GM19467 (cell line): ENCODE data around the gene MS4A8.
"Not testable (repeated sequence)": the region's sequence is repeated elsewhere in the genome, so short reads cannot be mapped to it uniquely, and the experiment has no call there.

Experiments used
- ATAC-seq: cut with Tn5 transposase; IDR thresholded peaks from one replicate; pipeline ENCODE4 v1.9.1; 2021; ENCODE audit warnings: mild to moderate bottlenecking, moderate library complexity; ENCODE audit not compliant: unreplicated experiment

Gene MS4A8, protein sequence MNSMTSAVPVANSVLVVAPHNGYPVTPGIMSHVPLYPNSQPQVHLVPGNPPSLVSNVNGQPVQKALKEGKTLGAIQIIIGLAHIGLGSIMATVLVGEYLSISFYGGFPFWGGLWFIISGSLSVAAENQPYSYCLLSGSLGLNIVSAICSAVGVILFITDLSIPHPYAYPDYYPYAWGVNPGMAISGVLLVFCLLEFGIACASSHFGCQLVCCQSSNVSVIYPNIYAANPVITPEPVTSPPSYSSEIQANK

DNA sequence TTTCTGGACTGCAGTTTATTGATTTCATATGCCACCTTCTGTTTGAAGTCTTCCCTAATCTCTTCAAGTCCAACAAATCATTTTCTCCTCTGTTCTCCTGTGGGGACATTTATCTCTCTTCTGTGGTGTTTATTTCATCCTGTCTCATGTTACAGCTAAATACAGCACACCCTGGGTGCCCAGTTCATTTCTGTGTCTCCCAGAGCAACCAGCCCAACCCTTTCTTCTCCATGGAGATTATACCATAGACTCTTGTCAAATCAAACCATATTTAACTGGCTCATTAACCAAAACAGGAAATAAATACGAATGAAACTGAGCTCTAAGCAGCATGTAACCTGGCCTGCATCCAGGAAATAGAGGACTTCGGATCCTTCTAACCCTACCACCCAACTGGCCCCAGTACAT, at the start of gene MS4A8:
Gene MS4A8, plus strand, starts transcription at position 329 of the 408 bp plus-strand sequence. CDS start 1,249 bp downstream, outside the sequence.
- ATAC-seq = no peak

DNA sequence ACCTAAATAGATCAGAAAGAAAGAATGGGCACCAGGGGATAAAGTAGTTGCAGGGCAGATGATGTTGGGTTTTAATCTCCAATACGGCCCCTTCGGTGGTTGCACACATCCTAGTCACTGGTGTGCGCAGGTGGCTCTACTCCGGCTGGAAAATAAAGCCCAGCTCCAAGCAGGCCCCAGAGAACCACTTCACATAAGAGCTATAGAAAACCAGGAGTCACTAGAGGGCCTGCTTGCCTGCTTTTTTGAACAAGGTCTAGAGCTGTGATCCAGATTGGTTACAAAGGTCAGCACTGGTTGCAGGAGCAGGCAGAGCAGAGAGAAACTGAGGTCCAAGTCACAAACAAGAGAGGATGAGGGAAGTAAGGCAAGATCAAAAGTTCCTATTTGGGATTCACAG, 41.5 kb upstream of the MS4A8 start:
- no peak for ATAC-seq

- no peak for ATAC-seq
Measured at GRCh38 chr11:60658409-60658808, 41.0 kb upstream of the MS4A8 start.

DNA sequence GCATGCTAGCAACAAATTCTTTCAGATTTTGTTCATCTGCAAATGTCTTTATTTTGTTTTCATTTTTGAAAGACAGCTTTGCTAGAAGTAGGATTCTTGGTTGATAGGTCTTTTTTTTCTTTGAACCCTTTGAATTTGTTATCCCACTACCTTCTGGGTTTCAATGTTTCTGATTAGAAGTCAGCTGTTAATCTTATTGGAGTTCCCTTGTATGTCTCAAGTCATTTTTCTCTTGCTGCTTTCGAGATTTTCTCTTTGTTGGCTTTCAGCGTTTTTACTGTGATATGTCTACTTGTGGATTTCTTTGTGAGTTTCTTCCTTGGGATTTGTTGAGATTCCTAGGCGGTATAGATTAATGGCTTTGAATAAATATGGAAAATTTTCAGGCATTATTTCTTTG, 27.2 kb upstream of the MS4A8 start:
- no peak for ATAC-seq

DNA sequence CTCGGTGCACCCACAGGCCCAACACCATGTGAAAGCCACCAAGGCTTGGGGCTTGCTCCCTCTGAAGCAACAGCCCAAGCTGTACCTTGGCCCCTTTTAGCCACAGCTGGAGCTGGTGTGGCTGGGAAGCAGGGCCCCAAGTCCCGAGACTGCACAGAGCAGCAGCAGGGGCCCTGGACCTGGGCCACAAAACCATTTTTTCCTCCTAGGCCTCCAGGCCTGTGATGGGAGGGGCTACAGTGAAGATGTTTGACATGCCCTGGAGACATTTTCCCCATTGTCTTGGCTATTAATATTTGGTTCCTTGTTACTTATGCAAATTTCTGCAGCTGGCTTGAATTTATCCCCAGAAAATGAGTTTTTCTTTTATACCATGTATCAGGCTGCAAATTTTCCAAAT, 21.2 kb upstream of the MS4A8 start:
- not testable (repeated sequence) for ATAC-seq

- no peak for ATAC-seq
Measured at GRCh38 chr11:60679879-60680278, 19.5 kb upstream of the MS4A8 start.

- ATAC-seq = no peak
Measured at GRCh38 chr11:60680455-60681119, 18.8 kb upstream of the MS4A8 start.

GRCh38 chr11:60684541-60684848, 14.9 kb upstream of the MS4A8 start:
- ATAC-seq = not testable (repeated sequence)

GRCh38 chr11:60691661-60692060, 7.8 kb upstream of the MS4A8 start:
- no peak for ATAC-seq

- no peak for ATAC-seq
Measured at GRCh38 chr11:60699936-60700335, 524 bp downstream of the MS4A8 start.

GRCh38 chr11:60700689-60701468, 1.5 kb downstream of the MS4A8 start:
- ATAC-seq = no peak

DNA sequence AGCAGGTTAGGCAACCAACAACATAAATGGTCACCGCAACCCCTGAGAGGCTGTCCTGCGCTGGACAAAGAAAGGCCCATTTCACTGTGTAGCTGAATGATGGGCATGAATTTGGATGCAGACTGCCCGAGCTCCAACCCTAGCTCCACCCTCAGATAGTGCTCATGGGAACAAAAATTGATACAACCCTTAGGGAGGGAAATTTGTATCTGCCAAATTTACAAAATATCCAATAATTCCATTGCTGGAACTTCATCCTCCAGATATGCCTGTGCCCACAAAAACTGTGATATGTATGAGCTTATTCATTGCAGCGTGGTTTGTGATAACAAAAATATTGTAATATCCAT, 2.0 kb downstream of the MS4A8 start:
- ATAC-seq = no peak

GRCh38 chr11:60703374-60703773, 4.0 kb downstream of the MS4A8 start:
- no peak for ATAC-seq

GRCh38 chr11:60705895-60706294, 6.5 kb downstream of the MS4A8 start:
- ATAC-seq = no peak

DNA sequence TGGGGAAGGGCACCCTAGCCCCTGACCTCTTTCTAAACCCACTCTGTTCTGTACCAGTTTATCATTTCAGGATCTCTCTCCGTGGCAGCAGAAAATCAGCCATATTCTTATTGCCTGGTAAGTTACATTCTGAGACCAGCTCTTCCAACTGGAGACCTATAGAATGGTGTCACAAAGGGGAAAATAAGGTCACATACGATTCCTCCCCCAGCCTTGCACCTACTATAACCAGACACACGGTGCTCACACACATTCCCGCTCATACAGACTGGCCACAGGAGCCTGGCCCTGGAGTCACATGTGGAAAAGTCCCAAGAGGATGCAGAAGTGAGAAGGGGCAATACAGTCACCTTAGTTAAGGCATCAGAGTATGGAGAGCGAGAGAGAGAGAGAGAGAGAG, 7.5 kb downstream of the MS4A8 start:
- ATAC-seq = no peak

GRCh38 chr11:60710482-60710881, 11.1 kb downstream of the MS4A8 start:
- no peak for ATAC-seq

DNA sequence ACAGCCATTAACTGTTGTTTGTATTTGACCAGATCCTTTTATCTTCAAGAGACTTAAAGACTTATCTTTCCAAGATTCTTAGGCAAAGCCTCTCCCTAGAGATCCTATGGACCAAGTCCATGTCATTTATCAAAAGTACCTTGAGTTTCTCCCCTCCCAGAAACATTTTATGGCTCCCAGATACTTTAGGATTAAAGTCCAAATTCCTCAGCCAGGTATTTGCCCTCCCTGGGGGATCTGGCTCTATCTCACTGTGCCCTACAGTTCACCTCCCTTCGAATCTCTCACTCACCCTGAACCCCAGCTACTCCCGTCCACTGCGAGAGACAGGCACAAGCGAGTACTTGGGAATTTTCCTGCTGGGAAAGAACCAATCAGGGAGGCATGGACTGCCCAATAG, 11.9 kb downstream of the MS4A8 start:
- ATAC-seq = no peak

DNA sequence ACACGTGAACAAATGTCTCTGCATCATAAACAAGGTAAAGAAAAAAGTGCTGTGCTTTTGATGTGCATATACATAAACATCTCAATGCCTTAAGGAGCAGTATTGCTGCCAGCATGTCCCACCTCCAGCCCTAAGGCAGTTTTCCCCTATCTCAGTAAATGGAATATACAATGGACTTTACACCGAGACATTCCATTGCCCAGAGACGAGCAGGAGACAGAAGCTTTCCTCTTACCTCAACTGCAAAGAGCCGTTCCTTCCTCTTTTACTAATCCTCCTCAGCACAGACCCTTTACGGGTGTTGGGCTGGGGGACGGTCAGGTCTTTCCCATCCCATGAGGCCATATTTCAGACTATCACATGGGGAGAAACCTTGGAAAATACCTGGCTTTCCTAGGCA, 14.0 kb downstream of the MS4A8 start:
- not testable (repeated sequence) for ATAC-seq

- ATAC-seq = no peak
Measured at GRCh38 chr11:60717956-60718355, 18.5 kb downstream of the MS4A8 start.

GRCh38 chr11:60718524-60719316, 19.3 kb downstream of the MS4A8 start:
- ATAC-seq = no peak

GRCh38 chr11:60719391-60719790, 20.0 kb downstream of the MS4A8 start:
- ATAC-seq = no peak
